HCT116 (cell line): Measurements from ENCODE around the gene MYL12B. TPM values are rescaled to one million over a fixed set of nuclear protein-coding genes. Genes with fewer than 3 reads are reported as not detected.

ENCODE experiments used
- ATAC-seq: fragments of 200-7000 bp; cut with Tn5 transposase; 2 replicates; pipeline ENCODE4 v1.9.1; 2020; ENCODE audit warnings: mild to moderate bottlenecking, moderate library complexity
- BruUV-seq: library from RNA; stranded (reverse); fragments of 400-500 nt; replicated peaks from 2 replicates; lab custom pipeline; 2021; lab: Mats Ljungman, UMichigan
- CTCF ChIA-PET: fragments of 300-600 bp; sonication (Branson Sonifier 250); formaldehyde crosslinking; loops from one replicate; lab custom pipeline; 2021; ENCODE audit warnings: antibody characterized with exemption; lab: Charles Lee
- POLR2A ChIA-PET: fragments of 300-600, 350-600 bp; sonication (Branson Sonifier 250); formaldehyde crosslinking; loops from one replicate; lab custom pipeline; 2021; ENCODE audit warnings: antibody characterized with exemption; lab: Charles Lee
- RAD21 ChIA-PET, 2 experiments: fragments of 300-600 bp; sonication (Branson Sonifier 250); formaldehyde crosslinking; loops; one replicate each; lab custom pipeline; 2023; ENCODE audit warnings: low total read pairs in 2 of 2; ENCODE audit not compliant: uncharacterized antibody in 2 of 2, unreplicated experiment in 2 of 2, low non-redundant PET in 1 of 2; lab: Charles Lee
- DNase-seq: peaks from one replicate; pipeline ENCODE4 v3.0.0-alpha.2; 2010; ENCODE audit warnings: low read depth, low spot score
- H2AFZ ChIP-seq: fragments of 200-600 bp; shearing (Covaris generic), sonication (generic); 2 replicates; pipeline ENCODE4 v1.6.1; 2017; ENCODE audit warnings: low read depth, mixed run types, mixed read lengths, antibody characterized with exemption, low read length; ENCODE audit not compliant: poor library complexity, severe bottlenecking
- H3K27ac ChIP-seq: 2 replicates; pipeline ENCODE4 v1.5.1; 2012; ENCODE audit warnings: low read depth, low read length
- H3K27me3 ChIP-seq: fragments of 200-600 bp; sonication (generic); 2 replicates; pipeline ENCODE4 v1.6.1; 2016; ENCODE audit warnings: mixed run types, low read length, mixed read lengths; ENCODE audit not compliant: insufficient read depth
- H3K36me3 ChIP-seq, 2 experiments: fragments of 200-500 bp in 1 of 2; fragments of 200-600 bp in 1 of 2; sonication (Bioruptor generic) in 1 of 2; sonication (generic) in 1 of 2; 2 replicates each; pipeline versions ENCODE4 v1.5.1 to v1.6.1; 2014 to 2016; ENCODE audit warnings: low read length in 2 of 2, inconsistent platforms in 1 of 2, mixed read lengths in 1 of 2, mixed run types in 1 of 2; ENCODE audit not compliant: insufficient read depth in 2 of 2, control insufficient read depth in 1 of 2
- H3K4me1 ChIP-seq, 2 experiments: fragments of 200-600 bp in 1 of 2; sonication (generic) in 1 of 2; 2 replicates each; pipeline versions ENCODE4 v1.5.1 to v1.6.1; 2012 to 2017; ENCODE audit warnings: low read length in 2 of 2, inconsistent platforms in 1 of 2, mild to moderate bottlenecking in 1 of 2, mixed read lengths in 1 of 2, mixed run types in 1 of 2, moderate library complexity in 1 of 2; ENCODE audit not compliant: insufficient read depth in 2 of 2, control insufficient read depth in 1 of 2
- H3K4me2 ChIP-seq: fragments of 200-600 bp; sonication (generic); 2 replicates; pipeline ENCODE4 v1.6.1; 2017; ENCODE audit warnings: mixed run types, low read length, mixed read lengths
- H3K4me3 ChIP-seq, 2 experiments: fragments of 200-600 bp in 1 of 2; sonication (generic) in 1 of 2; replicated peaks in 1 of 2; 2 replicates each; pipeline ENCODE4 v1.5.1; 2011 to 2016; ENCODE audit warnings: low read length in 2 of 2, control low read depth in 1 of 2, low read depth in 1 of 2, mild to moderate bottlenecking in 1 of 2, mixed read lengths in 1 of 2, mixed run types in 1 of 2
- H3K79me2 ChIP-seq: fragments of 200-600 bp; sonication (generic); 2 replicates; pipeline ENCODE4 v1.6.1; 2017; ENCODE audit warnings: mild to moderate bottlenecking, mixed run types, low read length, moderate library complexity, mixed read lengths; ENCODE audit not compliant: insufficient read depth
- H3K9ac ChIP-seq: fragments of 200-600 bp; sonication (generic); 2 replicates; pipeline ENCODE4 v1.6.1; 2016; ENCODE audit warnings: low read length, mixed read lengths
- H3K9me2 ChIP-seq: fragments of 200-600 bp; sonication (generic), shearing (Covaris generic); 2 replicates; pipeline ENCODE4 v1.6.1; 2017; ENCODE audit warnings: mixed run types, mild to moderate bottlenecking, moderate library complexity; ENCODE audit not compliant: insufficient read depth
- H3K9me3 ChIP-seq, 2 experiments: fragments of 200-500 bp in 1 of 2; fragments of 200-600 bp in 1 of 2; sonication (Bioruptor generic) in 1 of 2; sonication (generic) in 1 of 2; 2 replicates each; pipeline ENCODE4 v1.6.1; 2014 to 2017; ENCODE audit warnings: low read length in 2 of 2, mixed read lengths in 2 of 2, inconsistent platforms in 1 of 2, low read depth in 1 of 2, mild to moderate bottlenecking in 1 of 2, mixed run types in 1 of 2, moderate library complexity in 1 of 2; ENCODE audit not compliant: control insufficient read depth in 1 of 2, insufficient read depth in 1 of 2
- H4K20me1 ChIP-seq: fragments of 200-600 bp; sonication (generic), shearing (Covaris generic); 2 replicates; pipeline ENCODE4 v1.6.1; 2017; ENCODE audit warnings: mixed run types, mild to moderate bottlenecking, moderate library complexity; ENCODE audit not compliant: insufficient read depth
- ATF3 ChIP-seq: IDR thresholded peaks from 2 replicates; pipeline ENCODE4 v1.6.1; 2012
- CBX3 ChIP-seq: IDR thresholded peaks from 2 replicates; pipeline ENCODE4 v1.6.1; 2012; ENCODE audit warnings: low read depth
- FOSL1 ChIP-seq: IDR thresholded peaks from 2 replicates; pipeline ENCODE4 v1.6.1; 2012; ENCODE audit warnings: low read depth
- SIN3A ChIP-seq: IDR thresholded peaks from 2 replicates; pipeline ENCODE4 v1.6.1; 2012; ENCODE audit warnings: low read depth
- SRF ChIP-seq: IDR thresholded peaks from 2 replicates; pipeline ENCODE4 v1.6.1; 2012; ENCODE audit warnings: low read depth
- TCF7L2 ChIP-seq: IDR thresholded peaks from 2 replicates; pipeline ENCODE4 v1.7.0; 2011; ENCODE audit warnings: borderline replicate concordance, inconsistent platforms; ENCODE audit not compliant: insufficient read depth, insufficient read length; ENCODE audit errors: extremely low read depth
- YY1 ChIP-seq: IDR thresholded peaks from 2 replicates; pipeline ENCODE4 v1.6.1; 2011; ENCODE audit warnings: low read length, low read depth, moderate library complexity, mild to moderate bottlenecking; ENCODE audit not compliant: insufficient replicate concordance; ENCODE audit errors: extremely low read depth
- ZFX ChIP-seq: fragments of 450-650 bp; IDR thresholded peaks from 2 replicates; pipeline ENCODE4 v1.6.1; 2017
- ZNF274 ChIP-seq: fragments of 200-500 bp; sonication (Bioruptor generic); IDR thresholded peaks from 2 replicates; pipeline ENCODE4 v1.6.1; 2014; ENCODE audit warnings: mild to moderate bottlenecking, low read depth, low read length, inconsistent platforms
- intact Hi-C: fragments of 100-400 bp; cut with micrococcal nuclease; formaldehyde crosslinking; loops from 2 replicates; pipeline ENCODE4 v1.10.0; 2022
- total RNA-seq: library from RNA; stranded (reverse); gene quantifications from one replicate; pipeline ENCODE4 v1.2.1, GENCODE V29; 2021; ENCODE audit not compliant: unreplicated experiment
- TF ChIP-seq, protein P1 (sequence below): IDR thresholded peaks from 2 replicates; pipeline ENCODE4 v1.6.1; 2012
- TF ChIP-seq, protein P2 (sequence below), 3 experiments: fragments of 200-600 bp in 1 of 3; sonication (generic) in 1 of 3; IDR thresholded peaks in 2 of 3; conservative IDR thresholded peaks in 1 of 3; 2 replicates each; pipeline ENCODE4 v1.5.1; 2012 to 2017; ENCODE audit warnings: low read depth in 2 of 3, low read length in 2 of 3, antibody characterized with exemption in 1 of 3, borderline replicate concordance in 1 of 3, control low read depth in 1 of 3, mild to moderate bottlenecking in 1 of 3, mixed read lengths in 1 of 3, mixed run types in 1 of 3, moderate library complexity in 1 of 3; ENCODE audit not compliant: insufficient read depth in 1 of 3
- TF ChIP-seq, protein P3 (sequence below): IDR thresholded peaks from 2 replicates; pipeline ENCODE4 v1.6.1; 2012; ENCODE audit warnings: low read depth

Gene MYL12B
- total RNA-seq, 1 experiment from 2014 or later = 403 TPM

- TF ChIP-seq TCF7L2 = no peak
- TF ChIP-seq, all 23 proteins: peak for 0
These were observed 42.9 kb downstream of the MYL12B start (continued) for GRCh38 chr18:3304832-3305231.

- H3K4me3 ChIP-seq = no peak overlapping the region
- H3K79me2 ChIP-seq = no peaks in the 10 kb centered on the region
- no peaks in the 10 kb centered on the region for H3K27me3 ChIP-seq
- no TSS peak for BruUV-seq
- H4K20me1 ChIP-seq = no peaks in the 10 kb centered on the region
- POLR2A ChIA-PET = no interaction called here
- no peak overlapping the region for H3K27ac ChIP-seq
- TF ChIP-seq CBX3 (peak; percentile 54; the same call in 1 of the 2 replicates), YY1 (no peak), FOSL1 (peak; percentile 37; the same call in 1 of the 2 replicates)
- TF ChIP-seq, protein P1, sequence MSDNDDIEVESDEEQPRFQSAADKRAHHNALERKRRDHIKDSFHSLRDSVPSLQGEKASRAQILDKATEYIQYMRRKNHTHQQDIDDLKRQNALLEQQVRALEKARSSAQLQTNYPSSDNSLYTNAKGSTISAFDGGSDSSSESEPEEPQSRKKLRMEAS = peak; percentile 73
- H3K9ac ChIP-seq = no peak overlapping the region
- no peak overlapping the region for H3K4me2 ChIP-seq
- intact Hi-C loops = no loop called here
- peaks cover 0 to 14% of the 10 kb centered on the region in 2 experiments; a peak in 2 of 4 replicates for H3K4me1 ChIP-seq
- H2AFZ ChIP-seq = no peak overlapping the region
- ATAC-seq = peak; percentile 67; the same call in 1 of the 2 replicates
- peaks cover 3% of the 10 kb centered on the region; the same call in 1 of the 2 replicates for H3K9me2 ChIP-seq
- DNase-seq = no peak
- CTCF ChIA-PET = interaction anchor here (1.0 kb wide), 1 partner anchor 8 kb away, joined by 3 read pairs; no protein-coding TSS in a partner anchor
- H3K9me3 ChIP-seq = no peaks in the 10 kb centered on the region
- no peaks in the 10 kb centered on the region for H3K36me3 ChIP-seq
- RAD21 ChIA-PET = no interaction called here
These were observed 43.4 kb downstream of the MYL12B start for GRCh38 chr18:3305354-3305762.

- CTCF ChIA-PET = interaction anchor here (1.0 kb wide), 1 partner anchor 8 kb away, joined by 3 read pairs; no protein-coding TSS in a partner anchor
- Histone ChIP-seq H2AFZ (no peak overlapping the region), H3K9ac (no peak overlapping the region), H3K4me2 (no peak overlapping the region), H3K27ac (no peak overlapping the region), H3K9me2 (peaks cover 3% of the 10 kb centered on the region; the same call in 1 of the 2 replicates), H3K36me3 (no peaks in the 10 kb centered on the region), H3K27me3 (no peaks in the 10 kb centered on the region), H4K20me1 (no peaks in the 10 kb centered on the region), H3K9me3 (no peaks in the 10 kb centered on the region), H3K79me2 (no peaks in the 10 kb centered on the region), H3K4me3 (no peak overlapping the region), H3K4me1 (peaks cover 0 to 14% of the 10 kb centered on the region in 2 experiments; a peak in 2 of 4 replicates)
- no peak for ATAC-seq
- intact Hi-C loops = no loop called here
- RAD21 ChIA-PET = no interaction called here
- POLR2A ChIA-PET = no interaction called here
- BruUV-seq = no TSS peak
- no peak for DNase-seq
- TF ChIP-seq SIN3A (no peak), ATF3 (no peak), CBX3 (no peak), SRF (no peak), ZNF274 (no peak), ZFX (no peak), YY1 (no peak)
- TF ChIP-seq, protein P2, sequence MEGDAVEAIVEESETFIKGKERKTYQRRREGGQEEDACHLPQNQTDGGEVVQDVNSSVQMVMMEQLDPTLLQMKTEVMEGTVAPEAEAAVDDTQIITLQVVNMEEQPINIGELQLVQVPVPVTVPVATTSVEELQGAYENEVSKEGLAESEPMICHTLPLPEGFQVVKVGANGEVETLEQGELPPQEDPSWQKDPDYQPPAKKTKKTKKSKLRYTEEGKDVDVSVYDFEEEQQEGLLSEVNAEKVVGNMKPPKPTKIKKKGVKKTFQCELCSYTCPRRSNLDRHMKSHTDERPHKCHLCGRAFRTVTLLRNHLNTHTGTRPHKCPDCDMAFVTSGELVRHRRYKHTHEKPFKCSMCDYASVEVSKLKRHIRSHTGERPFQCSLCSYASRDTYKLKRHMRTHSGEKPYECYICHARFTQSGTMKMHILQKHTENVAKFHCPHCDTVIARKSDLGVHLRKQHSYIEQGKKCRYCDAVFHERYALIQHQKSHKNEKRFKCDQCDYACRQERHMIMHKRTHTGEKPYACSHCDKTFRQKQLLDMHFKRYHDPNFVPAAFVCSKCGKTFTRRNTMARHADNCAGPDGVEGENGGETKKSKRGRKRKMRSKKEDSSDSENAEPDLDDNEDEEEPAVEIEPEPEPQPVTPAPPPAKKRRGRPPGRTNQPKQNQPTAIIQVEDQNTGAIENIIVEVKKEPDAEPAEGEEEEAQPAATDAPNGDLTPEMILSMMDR (IDR thresholded peaks at IDR 0.05 in 2 of 3, conservative IDR thresholded peaks at IDR 0.05 in 1 of 3; ENCODE audit: borderline replicate concordance in 1 of 3, insufficient read depth in 1 of 3, low read depth in 2 of 3, low read length in 2 of 3) = no peak
- TF ChIP-seq, protein P3, sequence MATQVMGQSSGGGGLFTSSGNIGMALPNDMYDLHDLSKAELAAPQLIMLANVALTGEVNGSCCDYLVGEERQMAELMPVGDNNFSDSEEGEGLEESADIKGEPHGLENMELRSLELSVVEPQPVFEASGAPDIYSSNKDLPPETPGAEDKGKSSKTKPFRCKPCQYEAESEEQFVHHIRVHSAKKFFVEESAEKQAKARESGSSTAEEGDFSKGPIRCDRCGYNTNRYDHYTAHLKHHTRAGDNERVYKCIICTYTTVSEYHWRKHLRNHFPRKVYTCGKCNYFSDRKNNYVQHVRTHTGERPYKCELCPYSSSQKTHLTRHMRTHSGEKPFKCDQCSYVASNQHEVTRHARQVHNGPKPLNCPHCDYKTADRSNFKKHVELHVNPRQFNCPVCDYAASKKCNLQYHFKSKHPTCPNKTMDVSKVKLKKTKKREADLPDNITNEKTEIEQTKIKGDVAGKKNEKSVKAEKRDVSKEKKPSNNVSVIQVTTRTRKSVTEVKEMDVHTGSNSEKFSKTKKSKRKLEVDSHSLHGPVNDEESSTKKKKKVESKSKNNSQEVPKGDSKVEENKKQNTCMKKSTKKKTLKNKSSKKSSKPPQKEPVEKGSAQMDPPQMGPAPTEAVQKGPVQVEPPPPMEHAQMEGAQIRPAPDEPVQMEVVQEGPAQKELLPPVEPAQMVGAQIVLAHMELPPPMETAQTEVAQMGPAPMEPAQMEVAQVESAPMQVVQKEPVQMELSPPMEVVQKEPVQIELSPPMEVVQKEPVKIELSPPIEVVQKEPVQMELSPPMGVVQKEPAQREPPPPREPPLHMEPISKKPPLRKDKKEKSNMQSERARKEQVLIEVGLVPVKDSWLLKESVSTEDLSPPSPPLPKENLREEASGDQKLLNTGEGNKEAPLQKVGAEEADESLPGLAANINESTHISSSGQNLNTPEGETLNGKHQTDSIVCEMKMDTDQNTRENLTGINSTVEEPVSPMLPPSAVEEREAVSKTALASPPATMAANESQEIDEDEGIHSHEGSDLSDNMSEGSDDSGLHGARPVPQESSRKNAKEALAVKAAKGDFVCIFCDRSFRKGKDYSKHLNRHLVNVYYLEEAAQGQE = no peak
These were observed 44.0 kb downstream of the MYL12B start for GRCh38 chr18:3305933-3306332.
